Body of pancreas (tissue), 4 donors: Measurements from ENCODE around the gene RPS6KA2.

Experiments used
- POLR2A ChIP-seq, 3 donors: fragments of 450-650 bp; IDR thresholded peaks; one replicate each; pipeline ENCODE4 v1.6.1; 2016; ENCODE audit warnings: antibody characterized with exemption in 3 of 3, mild to moderate bottlenecking in 2 of 3
- TF ChIP-seq, protein P1 (sequence below), 7 experiments: fragments of 450-650 bp in 4 of 7; fragments of 200-600 bp in 3 of 7; sonication (generic) in 3 of 7; IDR thresholded peaks; one replicate each; pipeline ENCODE4 v1.5.1; 2016 to 2019; ENCODE audit warnings: antibody characterized with exemption in 7 of 7

DNA sequence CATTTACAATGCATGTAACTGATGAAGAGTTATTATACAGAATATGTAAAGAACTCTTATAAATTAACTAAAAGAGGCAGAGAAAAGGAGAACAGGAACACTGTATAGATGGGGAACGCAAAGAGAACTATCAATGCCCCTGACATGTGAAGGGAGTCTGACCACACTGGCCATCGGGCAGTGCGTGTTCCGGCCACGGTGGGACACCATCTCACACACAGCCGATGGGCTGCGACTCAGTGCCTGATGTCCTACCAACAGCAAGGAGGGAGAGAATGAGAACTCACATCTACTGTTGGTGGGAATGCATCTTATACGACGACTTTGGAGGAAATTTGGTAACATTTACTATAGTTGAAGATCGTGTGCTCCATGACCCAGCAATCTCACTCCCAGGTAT lies 25.1 kb downstream of the RPS6KA2 start:
- TF ChIP-seq, protein P1, sequence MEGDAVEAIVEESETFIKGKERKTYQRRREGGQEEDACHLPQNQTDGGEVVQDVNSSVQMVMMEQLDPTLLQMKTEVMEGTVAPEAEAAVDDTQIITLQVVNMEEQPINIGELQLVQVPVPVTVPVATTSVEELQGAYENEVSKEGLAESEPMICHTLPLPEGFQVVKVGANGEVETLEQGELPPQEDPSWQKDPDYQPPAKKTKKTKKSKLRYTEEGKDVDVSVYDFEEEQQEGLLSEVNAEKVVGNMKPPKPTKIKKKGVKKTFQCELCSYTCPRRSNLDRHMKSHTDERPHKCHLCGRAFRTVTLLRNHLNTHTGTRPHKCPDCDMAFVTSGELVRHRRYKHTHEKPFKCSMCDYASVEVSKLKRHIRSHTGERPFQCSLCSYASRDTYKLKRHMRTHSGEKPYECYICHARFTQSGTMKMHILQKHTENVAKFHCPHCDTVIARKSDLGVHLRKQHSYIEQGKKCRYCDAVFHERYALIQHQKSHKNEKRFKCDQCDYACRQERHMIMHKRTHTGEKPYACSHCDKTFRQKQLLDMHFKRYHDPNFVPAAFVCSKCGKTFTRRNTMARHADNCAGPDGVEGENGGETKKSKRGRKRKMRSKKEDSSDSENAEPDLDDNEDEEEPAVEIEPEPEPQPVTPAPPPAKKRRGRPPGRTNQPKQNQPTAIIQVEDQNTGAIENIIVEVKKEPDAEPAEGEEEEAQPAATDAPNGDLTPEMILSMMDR (IDR thresholded peaks at IDR 0.05): no peak
- no peak for TF ChIP-seq POLR2A (IDR thresholded peaks at IDR 0.05)
